Renal cortex interstitium (tissue), 11 donors: Measurements from ENCODE around the gene ARFRP1. TPM values are rescaled to one million over a fixed set of nuclear protein-coding genes. Genes with fewer than 3 reads are reported as not detected.
A peak's percentile ranks its signal among the peaks of the same experiment; 100 is the strongest.

Experiments used
- DNase-seq, 11 donors: peaks; one replicate each; pipeline ENCODE4 v3.0.0-alpha.2; 2013; ENCODE audit warnings: low read depth in 9 of 11, low spot score in 4 of 11; ENCODE audit errors: extremely low read depth in 1 of 11
- polyA plus RNA-seq, 3 donors: library from polyadenylated mRNA; unstranded; fragments of 120-200 nt; gene quantifications; one replicate each; pipeline ENCODE4 v1.2.1, GENCODE V29; 2013; ENCODE audit not compliant: insufficient read length in 3 of 3

Gene ARFRP1
- polyA plus RNA-seq, 3 donors, result 28.3 to 37.0 (median 36.2) TPM

DNA sequence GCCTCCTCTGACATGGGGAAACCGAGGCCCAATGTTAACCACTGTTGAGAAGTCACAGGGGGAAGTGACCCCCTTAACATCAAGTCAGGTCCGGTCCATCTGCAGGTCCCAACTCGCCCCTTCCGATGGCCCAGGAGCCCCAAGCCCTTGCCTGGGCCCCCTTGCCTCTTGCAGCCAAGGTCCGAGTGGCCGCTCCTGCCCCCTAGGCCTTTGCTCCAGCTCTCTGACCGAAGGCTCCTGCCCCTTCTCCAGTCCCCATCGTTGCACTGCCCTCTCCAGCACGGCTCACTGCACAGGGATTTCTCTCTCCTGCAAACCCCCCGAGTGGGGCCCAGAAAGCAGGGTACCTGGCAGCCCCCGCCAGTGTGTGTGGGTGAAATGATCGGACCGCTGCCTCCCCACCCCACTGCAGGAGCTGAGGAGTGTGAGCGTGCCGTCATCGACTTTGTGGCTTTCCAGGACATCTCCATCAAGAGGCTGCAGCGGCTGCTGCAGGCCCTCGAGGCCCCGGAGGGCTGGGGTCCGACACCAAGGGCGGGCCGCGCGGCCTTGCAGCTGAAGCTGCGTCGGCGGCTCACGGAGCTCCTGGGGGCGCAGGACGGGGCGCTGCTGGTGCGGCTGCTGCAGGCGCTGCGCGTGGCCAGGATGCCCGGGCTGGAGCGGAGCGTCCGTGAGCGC lies 9.8 kb downstream of the ARFRP1 start:
- no peak for DNase-seq

DNA sequence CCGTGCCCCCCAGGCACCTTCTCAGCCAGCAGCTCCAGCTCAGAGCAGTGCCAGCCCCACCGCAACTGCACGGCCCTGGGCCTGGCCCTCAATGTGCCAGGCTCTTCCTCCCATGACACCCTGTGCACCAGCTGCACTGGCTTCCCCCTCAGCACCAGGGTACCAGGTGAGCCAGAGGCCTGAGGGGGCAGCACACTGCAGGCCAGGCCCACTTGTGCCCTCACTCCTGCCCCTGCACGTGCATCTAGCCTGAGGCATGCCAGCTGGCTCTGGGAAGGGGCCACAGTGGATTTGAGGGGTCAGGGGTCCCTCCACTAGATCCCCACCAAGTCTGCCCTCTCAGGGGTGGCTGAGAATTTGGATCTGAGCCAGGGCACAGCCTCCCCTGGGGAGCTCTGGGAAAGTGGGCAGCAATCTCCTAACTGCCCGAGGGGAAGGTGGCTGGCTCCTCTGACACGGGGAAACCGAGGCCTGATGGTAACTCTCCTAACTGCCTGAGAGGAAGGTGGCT lies 10.4 kb downstream of the ARFRP1 start:
- DNase-seq, result no peak

DNA sequence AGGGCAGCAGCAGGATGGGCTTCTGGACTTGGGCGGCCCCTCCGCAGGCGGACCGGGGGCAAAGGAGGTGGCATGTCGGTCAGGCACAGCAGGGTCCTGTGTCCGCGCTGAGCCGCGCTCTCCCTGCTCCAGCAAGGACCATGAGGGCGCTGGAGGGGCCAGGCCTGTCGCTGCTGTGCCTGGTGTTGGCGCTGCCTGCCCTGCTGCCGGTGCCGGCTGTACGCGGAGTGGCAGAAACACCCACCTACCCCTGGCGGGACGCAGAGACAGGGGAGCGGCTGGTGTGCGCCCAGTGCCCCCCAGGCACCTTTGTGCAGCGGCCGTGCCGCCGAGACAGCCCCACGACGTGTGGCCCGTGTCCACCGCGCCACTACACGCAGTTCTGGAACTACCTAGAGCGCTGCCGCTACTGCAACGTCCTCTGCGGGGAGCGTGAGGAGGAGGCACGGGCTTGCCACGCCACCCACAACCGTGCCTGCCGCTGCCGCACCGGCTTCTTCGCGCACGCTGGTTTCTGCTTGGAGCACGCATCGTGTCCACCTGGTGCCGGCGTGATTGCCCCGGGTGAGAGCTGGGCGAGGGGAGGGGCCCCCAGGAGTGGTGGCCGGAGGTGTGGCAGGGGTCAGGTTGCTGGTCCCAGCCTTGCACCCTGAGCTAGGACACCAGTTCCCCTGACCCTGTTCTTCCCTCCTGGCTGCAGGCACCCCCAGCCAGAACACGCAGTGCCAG lies 11.0 kb downstream of the ARFRP1 start, which contains the start of gene TNFRSF6B:
Gene TNFRSF6B (plus strand): TSS at position 25 of the 729 bp plus-strand sequence. CDS start 116 bp downstream, at position 141.
- no peak for DNase-seq

DNA sequence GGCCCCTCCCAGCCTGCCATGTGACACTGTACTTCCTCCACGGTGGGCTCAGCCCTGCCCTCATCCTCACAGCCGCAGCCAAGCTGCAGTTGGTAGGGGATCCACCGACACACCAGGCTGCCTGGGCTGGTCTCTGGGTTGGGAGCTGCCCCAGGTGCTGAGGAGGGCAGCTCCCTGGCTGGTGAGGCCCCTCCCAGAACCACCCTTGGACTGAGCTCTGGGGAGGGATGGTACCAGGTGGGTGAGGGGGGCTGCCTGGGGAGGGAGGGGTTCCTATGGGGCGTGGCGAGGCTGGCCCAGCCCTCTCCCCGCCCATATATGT lies 11.5 kb downstream of the ARFRP1 start:
- DNase-seq, result peak in 3 of 11 donors; percentile 37 to 43 (median 41)

DNA sequence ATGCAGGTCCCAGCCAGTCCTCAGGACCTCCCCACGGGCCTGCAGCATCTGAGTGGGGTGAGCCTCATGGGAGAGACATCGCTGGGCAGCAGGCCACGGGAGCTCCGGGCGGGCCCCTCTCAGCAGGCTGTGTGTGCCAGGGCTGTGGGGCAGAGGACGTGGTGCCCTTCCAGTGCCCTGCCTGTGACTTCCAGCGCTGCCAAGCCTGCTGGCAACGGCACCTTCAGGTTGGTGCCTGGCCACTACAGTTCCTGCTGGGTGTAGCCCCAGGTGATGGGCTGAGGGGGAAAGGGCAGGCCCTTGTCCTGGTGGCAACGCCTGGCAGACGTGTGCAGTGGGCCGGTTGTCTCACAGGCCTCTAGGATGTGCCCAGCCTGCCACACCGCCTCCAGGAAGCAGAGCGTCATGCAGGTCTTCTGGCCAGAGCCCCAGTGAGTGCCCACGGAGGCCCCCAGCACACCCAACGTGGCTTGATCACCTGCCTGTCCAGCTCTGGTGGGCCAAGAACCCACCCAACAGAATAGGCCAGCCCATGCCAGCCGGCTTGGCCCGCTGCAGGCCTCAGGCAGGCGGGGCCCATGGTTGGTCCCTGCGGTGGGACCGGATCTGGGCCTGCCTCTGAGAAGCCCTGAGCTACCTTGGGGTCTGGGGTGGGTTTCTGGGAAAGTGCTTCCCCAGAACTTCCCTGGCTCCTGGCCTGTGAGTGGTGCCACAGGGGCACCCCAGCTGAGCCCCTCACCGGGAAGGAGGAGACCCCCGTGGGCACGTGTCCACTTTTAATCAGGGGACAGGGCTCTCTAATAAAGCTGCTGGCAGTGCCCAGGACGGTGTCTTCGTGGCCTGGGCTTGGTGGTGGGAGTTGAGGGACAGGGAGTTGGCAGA lies 12.1 kb downstream of the ARFRP1 start:
- no peak for DNase-seq

DNA sequence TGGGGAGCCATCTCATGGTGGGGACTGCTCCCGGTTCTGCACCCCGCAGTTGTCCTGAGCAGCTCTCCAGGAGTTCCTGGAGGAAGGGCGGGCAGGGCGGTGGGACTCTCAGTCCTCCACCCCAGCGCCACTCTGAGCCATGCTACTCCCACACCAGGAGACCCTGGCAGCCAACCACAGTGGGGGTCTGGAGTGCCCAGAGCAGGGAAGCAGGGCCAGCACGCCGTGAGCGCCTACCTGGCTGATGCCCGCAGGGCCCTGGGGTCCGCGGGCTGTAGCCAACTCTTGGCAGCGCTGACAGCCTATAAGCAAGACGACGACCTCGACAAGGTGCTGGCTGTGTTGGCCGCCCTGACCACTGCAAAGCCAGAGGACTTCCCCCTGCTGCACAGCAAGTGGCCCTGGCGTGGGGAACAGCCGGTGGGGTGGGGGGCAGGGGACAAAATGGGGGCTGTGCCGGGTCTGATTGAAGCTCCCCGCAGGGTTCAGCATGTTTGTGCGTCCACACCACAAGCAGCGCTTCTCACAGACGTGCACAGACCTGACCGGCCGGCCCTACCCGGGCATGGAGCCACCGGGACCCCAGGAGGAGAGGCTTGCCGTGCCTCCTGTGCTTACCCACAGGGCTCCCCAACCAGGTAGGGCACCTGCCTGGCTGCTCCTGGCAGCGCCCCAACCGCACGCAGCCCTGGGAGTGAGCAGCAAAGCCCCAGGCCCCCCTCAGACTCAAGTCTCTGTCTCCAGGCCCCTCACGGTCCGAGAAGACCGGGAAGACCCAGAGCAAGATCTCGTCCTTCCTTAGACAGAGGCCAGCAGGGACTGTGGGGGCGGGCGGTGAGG lies 13.0 kb downstream of the ARFRP1 start:
- no peak for DNase-seq

DNA sequence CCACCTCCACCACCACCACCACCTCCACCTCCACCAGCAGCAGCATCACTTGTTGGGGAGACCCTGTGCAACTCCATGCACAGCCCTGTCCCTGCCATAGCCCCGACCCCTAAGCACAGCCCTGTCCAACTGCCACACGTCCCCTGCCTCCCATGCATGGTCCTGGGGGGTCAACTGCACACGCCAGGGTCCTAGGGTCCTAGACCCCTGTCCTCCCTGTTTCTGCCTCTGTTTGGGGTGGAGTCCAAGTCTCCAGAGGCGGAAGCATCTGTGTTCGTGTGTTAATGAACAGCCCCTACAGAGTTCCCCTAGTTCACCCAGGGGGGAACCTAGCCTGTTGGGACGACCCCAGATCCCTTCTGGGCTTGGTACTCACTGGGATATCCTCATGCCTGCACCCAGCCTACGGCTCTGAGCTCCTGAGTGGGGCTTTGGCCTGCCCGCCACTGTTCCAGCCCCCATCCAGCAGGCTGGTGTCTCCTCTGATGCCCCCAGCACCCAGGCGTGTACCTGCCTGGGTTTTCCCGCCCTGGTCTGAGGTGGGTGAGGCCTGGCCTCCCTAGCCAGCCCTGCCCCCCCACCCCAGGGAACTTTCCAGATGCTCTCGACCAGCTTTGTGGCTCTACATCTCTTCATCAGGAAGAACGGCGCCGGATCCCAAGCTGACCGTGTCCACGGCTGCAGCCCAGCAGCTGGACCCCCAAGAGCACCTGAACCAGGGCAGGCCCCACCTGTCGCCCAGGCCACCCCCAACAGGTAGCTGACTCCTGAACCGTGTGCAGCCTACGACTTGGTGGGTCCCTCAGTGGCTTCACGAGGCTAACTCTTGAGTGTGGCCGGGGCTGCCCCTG lies 13.8 kb downstream of the ARFRP1 start:
- DNase-seq, result no peak

DNA sequence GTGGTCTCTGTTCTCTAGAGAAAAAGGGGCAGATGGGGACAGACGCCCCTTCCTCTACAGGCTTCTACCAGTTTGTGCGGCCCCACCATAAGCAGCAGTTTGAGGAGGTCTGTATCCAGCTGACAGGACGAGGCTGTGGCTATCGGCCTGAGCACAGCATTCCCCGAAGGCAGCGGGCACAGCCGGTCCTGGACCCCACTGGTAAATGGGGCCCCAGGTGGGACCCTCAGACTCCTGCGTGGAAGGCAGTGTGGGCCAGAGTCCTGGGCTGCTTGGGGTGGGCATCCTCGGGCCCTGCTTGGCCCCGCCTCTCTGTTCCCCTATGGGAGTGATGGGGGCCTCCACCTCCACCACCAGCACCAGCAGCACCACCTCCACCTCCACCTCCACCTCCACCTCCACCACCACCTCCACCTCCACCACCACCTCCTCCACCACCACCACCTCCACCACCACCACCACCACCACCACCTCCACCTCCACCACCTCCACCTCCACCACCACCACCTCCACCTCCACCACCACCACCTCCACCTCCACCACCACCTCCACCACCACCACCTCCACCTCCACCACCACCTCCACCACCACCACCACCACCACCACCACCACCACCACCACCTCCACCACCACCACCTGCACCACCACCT lies 14.6 kb downstream of the ARFRP1 start:
- no peak for DNase-seq

DNA sequence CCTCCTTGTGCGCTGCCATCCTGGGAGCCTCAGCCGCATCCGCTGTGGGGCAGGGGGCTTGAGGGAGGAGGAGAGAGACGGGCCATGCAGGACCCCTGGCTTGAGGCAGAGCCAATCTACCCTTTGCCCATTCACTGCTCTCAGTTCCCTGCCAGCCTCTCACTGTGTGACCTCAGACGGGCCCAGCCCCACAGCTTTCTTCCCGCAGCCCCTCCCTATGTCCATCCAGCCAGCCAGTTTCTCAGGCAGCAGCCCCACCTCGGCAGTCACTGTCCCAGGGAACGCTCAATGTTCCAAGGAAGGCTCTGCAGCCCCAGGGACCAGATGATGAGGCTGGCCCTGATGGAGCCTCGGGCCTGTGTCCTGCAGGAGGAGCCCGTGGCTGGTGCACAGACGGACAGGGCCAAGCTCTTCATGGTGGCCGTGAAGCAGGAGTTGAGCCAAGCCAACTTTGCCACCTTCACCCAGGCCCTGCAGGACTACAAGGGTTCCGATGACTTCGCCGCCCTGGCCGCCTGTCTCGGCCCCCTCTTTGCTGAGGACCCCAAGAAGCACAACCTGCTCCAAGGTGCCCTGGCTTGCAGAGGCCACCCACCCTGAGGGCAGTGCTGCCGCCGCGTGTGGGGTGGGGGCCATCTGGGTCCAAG lies 15.2 kb downstream of the ARFRP1 start:
- DNase-seq, result no peak

DNA sequence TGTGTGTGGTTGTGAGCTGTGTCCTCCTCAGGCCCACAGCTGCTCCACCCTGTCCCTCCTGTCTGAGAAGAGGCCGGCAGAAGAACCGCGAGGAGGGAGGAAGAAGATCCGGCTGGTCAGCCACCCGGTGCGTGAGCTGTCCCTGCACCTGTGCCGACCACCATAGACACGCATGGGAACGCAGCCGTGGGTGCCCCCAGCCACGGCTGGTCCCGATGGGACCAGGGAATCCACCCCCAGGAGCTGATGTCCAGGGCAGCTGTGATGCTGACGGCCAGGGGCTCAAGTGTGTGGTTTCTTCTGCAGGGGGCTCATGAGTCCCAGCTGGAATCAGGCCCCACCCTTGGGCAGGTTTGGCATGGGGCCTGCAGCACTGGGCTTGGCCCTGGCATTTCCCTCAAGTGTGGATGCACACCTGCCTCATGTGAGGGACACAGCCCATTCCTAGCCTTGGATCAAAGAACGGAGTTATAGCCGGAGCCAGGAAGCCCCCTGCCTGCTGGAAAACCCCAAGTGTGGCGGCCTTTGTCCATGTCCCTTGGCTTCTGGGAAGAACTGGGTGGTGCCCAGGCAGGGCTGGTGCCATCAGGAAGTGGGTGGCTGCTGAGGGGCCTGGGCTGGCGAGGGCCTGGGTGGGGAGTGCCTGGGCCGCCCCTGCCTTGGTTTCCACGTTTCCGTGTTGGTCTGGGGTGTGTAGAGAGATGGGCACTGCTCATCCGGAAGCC lies 15.9 kb downstream of the ARFRP1 start:
- no peak for DNase-seq

DNA sequence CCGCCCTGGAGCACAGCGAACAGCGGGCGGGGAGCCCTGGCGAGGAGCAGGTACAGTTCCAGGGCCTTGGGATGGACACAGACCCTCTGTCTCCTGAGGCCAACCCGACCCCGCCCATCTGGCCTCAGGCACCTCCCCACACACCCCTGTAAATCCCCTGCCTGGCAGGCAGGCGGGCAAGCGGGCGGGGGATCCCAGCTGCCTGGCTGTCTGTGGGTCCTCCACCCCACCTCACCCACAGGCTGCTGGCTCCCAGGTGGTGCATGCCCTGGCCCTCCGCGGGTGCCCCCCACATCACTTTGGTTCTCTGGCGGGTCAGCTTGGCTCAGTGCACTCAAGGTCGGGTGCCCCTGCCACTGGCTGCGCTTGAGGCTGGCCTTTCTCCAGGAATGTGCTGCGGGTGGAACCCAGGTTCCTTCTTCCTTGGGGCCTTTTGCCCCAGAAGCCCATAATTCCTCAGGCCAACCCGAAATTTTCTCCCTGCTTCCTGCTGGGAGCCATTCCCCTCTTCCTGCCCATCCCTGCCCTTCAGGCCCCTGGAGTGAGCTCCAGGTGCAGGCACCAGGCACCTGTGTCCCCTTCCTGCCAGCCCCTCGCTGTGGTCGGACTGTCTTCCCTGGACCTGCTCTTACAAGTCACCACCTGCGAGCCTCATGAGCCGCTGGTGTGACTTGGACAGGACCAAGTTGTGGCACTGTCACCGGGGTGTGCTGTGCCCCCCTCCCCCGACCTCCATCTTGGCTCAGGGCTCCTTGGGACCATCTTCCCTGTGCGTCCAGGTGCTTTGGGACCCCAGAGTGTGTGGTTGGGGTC lies 16.7 kb downstream of the ARFRP1 start:
- DNase-seq, result no peak

DNA sequence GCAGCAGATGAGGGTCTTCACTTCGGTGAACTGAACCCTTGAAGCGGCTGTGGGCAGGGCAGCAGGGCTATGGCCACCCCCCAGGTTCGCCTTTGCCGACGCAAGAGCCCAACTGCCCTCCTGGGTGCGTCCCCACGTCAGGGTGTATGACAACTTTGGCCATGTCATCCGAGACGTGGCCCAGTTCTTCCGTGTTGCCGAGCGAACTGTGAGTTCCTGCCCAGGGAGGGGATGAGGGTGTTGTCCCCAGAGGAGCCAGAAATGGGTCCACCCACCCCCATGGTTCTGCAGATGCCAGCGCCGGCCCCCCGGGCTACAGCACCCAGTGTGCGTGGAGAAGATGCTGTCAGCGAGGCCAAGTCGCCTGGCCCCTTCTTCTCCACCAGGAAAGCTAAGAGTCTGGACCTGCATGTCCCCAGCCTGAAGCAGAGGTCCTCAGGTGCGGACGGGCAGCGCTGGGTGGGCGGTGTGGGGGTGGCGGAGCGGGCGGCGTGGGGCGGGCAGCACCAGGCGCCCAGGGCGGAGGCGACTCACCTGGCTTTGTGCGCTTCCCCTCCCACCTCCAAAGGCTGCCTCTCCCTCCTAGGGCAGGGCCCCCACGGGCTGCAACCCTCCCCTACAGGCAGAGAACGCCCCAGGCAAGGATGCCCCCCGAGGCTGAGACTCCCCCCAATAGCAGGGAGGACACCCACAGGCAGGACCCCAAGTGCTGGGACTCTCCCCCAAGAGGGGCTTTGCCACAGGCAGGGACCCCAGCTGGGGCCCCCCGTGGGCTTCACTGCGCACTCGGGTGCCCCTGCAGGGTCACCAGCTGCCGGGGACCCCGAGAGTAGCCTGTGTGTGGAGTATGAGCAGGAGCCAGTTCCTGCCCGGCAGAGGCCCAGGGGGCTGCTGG lies 17.5 kb downstream of the ARFRP1 start:
- no peak for DNase-seq

DNA sequence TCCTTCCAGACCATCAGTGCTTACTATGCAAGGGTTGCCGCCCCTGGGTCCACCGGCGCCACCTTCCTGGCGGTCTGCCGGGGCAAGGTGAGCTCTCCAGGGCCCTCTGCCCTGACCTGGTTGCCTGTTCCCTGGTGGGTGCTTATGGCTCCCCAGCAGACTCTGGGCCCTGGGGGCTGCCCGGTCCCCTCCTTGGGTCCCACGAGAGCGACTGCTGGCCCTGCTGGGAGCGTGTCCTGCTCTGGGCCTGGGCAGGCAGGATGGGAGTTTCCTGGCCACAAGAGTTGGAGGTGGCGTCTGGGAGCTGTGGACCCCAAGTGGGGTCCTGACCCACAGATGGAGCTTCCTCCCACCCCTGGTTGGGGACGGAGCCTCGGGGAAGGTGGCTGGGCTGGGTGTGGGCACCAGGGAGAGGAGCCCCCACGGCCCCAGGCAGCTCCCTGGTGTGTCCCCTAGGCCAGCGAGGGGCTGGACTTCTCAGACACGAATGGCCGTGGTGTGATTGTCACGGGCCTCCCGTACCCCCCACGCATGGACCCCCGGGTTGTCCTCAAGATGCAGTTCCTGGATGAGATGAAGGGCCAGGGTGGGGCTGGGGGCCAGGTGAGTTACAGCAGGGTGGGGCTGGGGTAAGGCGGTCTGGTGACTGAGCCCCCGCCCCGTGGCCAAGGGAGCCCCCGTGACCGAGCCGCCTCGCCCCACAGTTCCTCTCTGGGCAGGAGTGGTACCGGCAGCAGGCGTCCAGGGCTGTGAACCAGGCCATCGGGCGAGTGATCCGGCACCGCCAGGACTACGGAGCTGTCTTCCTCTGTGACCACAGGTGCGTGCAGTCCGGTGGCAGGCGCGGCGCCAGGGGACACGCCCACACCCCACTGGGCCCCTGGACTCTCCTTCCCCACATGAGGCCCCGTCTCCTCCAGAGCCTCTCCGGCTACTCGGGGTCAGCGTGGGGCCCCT lies 18.5 kb downstream of the ARFRP1 start:
- DNase-seq, result no peak
